Esophagus squamous epithelium (tissue), 5 donors: ENCODE results near the gene GPR35. TPM values are rescaled to one million over a fixed set of nuclear protein-coding genes. Genes with fewer than 3 reads are reported as not detected.

ENCODE experiments used
- DNase-seq: peaks from one replicate; lab custom pipeline; 2025; lab: John Stamatoyannopoulos, UW
- H3K27ac ChIP-seq, 4 donors: fragments of 200-600 bp; sonication (generic); one replicate each; pipeline ENCODE4 v1.5.1; 2016 to 2019; ENCODE audit warnings: mild to moderate bottlenecking in 1 of 4
- H3K27me3 ChIP-seq, 4 donors: fragments of 200-600 bp; sonication (generic); 1 replicate in 3 of 4; 2 replicates in 1 of 4; pipeline versions ENCODE4 v1.5.1 to v1.6.0; 2017 to 2021; ENCODE audit warnings: antibody characterized with exemption in 1 of 4
- H3K36me3 ChIP-seq, 3 donors: fragments of 200-600 bp; sonication (generic); one replicate each; pipeline ENCODE4 v1.5.1; 2016 to 2019
- H3K4me1 ChIP-seq, 3 donors: fragments of 200-600 bp; sonication (generic); one replicate each; pipeline ENCODE4 v1.5.1; 2017 to 2019
- H3K4me3 ChIP-seq, 4 donors: fragments of 200-600 bp; sonication (generic); 1 replicate in 3 of 4; 2 replicates in 1 of 4; pipeline ENCODE4 v1.5.1; 2016 to 2019; ENCODE audit warnings: mild to moderate bottlenecking in 2 of 4, moderate library complexity in 1 of 4
- H3K9me3 ChIP-seq, 3 donors: fragments of 200-600 bp; sonication (generic); one replicate each; pipeline ENCODE4 v1.5.1; 2016 to 2019
- CTCF ChIP-seq, 6 experiments: fragments of 450-650 bp in 4 of 6; fragments of 200-600 bp in 2 of 6; sonication (generic) in 2 of 6; IDR thresholded peaks; one replicate each; pipeline ENCODE4 v1.5.1; 2016 to 2019; ENCODE audit warnings: antibody characterized with exemption in 6 of 6, mild to moderate bottlenecking in 4 of 6, moderate library complexity in 4 of 6
- POLR2A ChIP-seq, 4 donors: fragments of 450-650 bp; IDR thresholded peaks; one replicate each; pipeline ENCODE4 v1.6.1; 2017; ENCODE audit warnings: antibody characterized with exemption in 4 of 4, mild to moderate bottlenecking in 4 of 4, moderate library complexity in 3 of 4
- WGBS, 2 donors: methylation state at CpG; one replicate each; pipeline ENCODE4 v1.1.5; 2018; 5-methylcytosine and 5-hydroxymethylcytosine counted together
- intact Hi-C: fragments of 100-400 bp; cut with DNase I; formaldehyde crosslinking; loops from one replicate; pipeline ENCODE4 v1.15.0; 2022
- total RNA-seq, 4 donors: library from RNA; depleted of rRNA; stranded (reverse); fragments of >200 nt; gene quantifications; one replicate each; pipeline ENCODE4 v1.1.0, GENCODE V29; 2016
- donor health status: DM: yes; HTN: yes; CAD: no.

GPR35 gene
- total RNA-seq, 4 donors from 2014 or later = 0.31 to 3.2 (median 1.3) TPM

- intact Hi-C loops = no loop called here
- Histone ChIP-seq H3K27me3 (no peaks in the 10 kb centered on the region), H3K4me1 (peaks cover 30 to 65% (median 31%) of the 10 kb centered on the region in 3 donors), H3K27ac (peak within 1 kb of the TSS; percentile 89 to 98 (median 96)), H3K36me3 (peaks cover 0 to 28% (median 0%) of the 10 kb centered on the region in 3 donors), H3K4me3 (peak within 1 kb of the TSS; percentile 85 to 99 (median 96)), H3K9me3 (no peaks in the 10 kb centered on the region)
- peak in 1 of 6 experiments; percentile 11 for TF ChIP-seq CTCF (IDR thresholded peaks at IDR 0.05)
- peak in 3 of 4 donors; percentile 10 to 81 (median 43) for TF ChIP-seq POLR2A (IDR thresholded peaks at IDR 0.05)
- WGBS, 2 donors = 1 to 2% methylated on average over 10 to 23 of the region's 88 CpGs
- DNase-seq = peak; percentile 86
Measured at GRCh38 chr2:240586198-240586918, 38.9 kb upstream of the GPR35 start, which contains the start of gene CAPN10. Gene CAPN10, plus strand, starts transcription at chr2:240586734. Its CDS starts 178 bp downstream, at chr2:240586912.

GRCh38 chr2:240586919-240587800 is 38.1 kb upstream of the GPR35 start:
- intact Hi-C loops = no loop called here
- Histone ChIP-seq H3K27ac (peak overlapping the region; percentile 89 to 98 (median 96)), H3K36me3 (peaks cover 0 to 32% (median 0%) of the 10 kb centered on the region in 3 donors), H3K9me3 (no peaks in the 10 kb centered on the region), H3K27me3 (no peaks in the 10 kb centered on the region), H3K4me1 (peaks cover 30 to 65% (median 31%) of the 10 kb centered on the region in 3 donors), H3K4me3 (peak overlapping the region; percentile 85 to 99 (median 96))
- no peak for DNase-seq
- TF ChIP-seq POLR2A (IDR thresholded peaks at IDR 0.05) (no peak), CTCF (IDR thresholded peaks at IDR 0.05) (no peak)
- 7 to 10% methylated on average over 14 to 22 of the region's 62 CpGs for WGBS, 2 donors

- H3K4me3 ChIP-seq = peak overlapping the region in 3 of 4 donors; percentile 95 to 99 (median 96)
- 79 to 80% methylated on average over 10 of the region's 10 CpGs for whole genome bisulfite sequencing, 2 donors
- H3K36me3 ChIP-seq = peaks cover 0 to 41% (median 0%) of the 10 kb centered on the region in 3 donors
- TF ChIP-seq CTCF (IDR thresholded peaks at IDR 0.05) (no peak), POLR2A (IDR thresholded peaks at IDR 0.05) (no peak)
- peaks cover 30 to 57% (median 31%) of the 10 kb centered on the region in 3 donors for H3K4me1 ChIP-seq
- no peaks in the 10 kb centered on the region for H3K27me3 ChIP-seq
- H3K9me3 ChIP-seq = no peaks in the 10 kb centered on the region
- peak overlapping the region in 1 of 4 donors; percentile 98 for H3K27ac ChIP-seq
- DNase-seq = no peak
- intact Hi-C loops = no loop called here
Measured at GRCh38 chr2:240588006-240588655, 37.1 kb upstream of the GPR35 start.

GRCh38 chr2:240588669-240589068 is 36.6 kb upstream of the GPR35 start:
- intact Hi-C loops = no loop called here
- H3K4me3 ChIP-seq = no peak overlapping the region
- no peak for TF ChIP-seq POLR2A (IDR thresholded peaks at IDR 0.05)
- no peak for TF ChIP-seq CTCF (IDR thresholded peaks at IDR 0.05)
- H3K27me3 ChIP-seq = no peaks in the 10 kb centered on the region
- WGBS, 2 donors = 81 to 85% methylated on average over 4 of the region's 4 CpGs
- H3K9me3 ChIP-seq = no peaks in the 10 kb centered on the region
- no peak for DNase-seq
- no peak overlapping the region for H3K27ac ChIP-seq
- H3K36me3 ChIP-seq = peaks cover 0 to 47% (median 0%) of the 10 kb centered on the region in 3 donors
- H3K4me1 ChIP-seq = peaks cover 30 to 55% (median 31%) of the 10 kb centered on the region in 3 donors
